HepG2 (cell line): ENCODE results near the gene STAP2. TPM values are rescaled to one million over a fixed set of nuclear protein-coding genes. Genes with fewer than 3 reads are reported as not detected.
A peak's percentile ranks its signal among the peaks of the same experiment; 100 is the strongest.

Experiments
- CTCF ChIP-seq: sonication (generic); formaldehyde crosslinking; IDR thresholded peaks from 2 replicates; pipeline ENCODE4 v1.5.0; 2020; ENCODE audit warnings: mild to moderate bottlenecking, missing genetic modification reagents, moderate library complexity
- FOXO4 ChIP-seq: sonication (generic); formaldehyde crosslinking; conservative IDR thresholded peaks from 2 replicates; pipeline ENCODE4 v1.8.1; 2023; ENCODE audit warnings: missing genetic modification reagents
- GPN1 ChIP-seq: sonication (generic); formaldehyde crosslinking; IDR thresholded peaks from 2 replicates; pipeline ENCODE4 v1.5.1; 2020; ENCODE audit warnings: missing genetic modification reagents, borderline replicate concordance
- MBNL3 ChIP-seq: fragments of 250-450 bp; sonication (Bioruptor Pico); conservative IDR thresholded peaks from 2 replicates; pipeline ENCODE4 v1.8.0; 2022; ENCODE audit warnings: mild to moderate bottlenecking, inconsistent platforms
- NAIF1 ChIP-seq: sonication (generic); formaldehyde crosslinking; IDR thresholded peaks from 2 replicates; pipeline ENCODE4 v1.5.0; 2020; ENCODE audit warnings: mild to moderate bottlenecking, missing genetic modification reagents, borderline replicate concordance
- NFYB ChIP-seq: sonication (generic); formaldehyde crosslinking; IDR thresholded peaks from 2 replicates; pipeline ENCODE4 v1.4.0; 2020; ENCODE audit warnings: missing genetic modification reagents
- NKX3-1 ChIP-seq: sonication (generic); formaldehyde crosslinking; IDR thresholded peaks from 2 replicates; pipeline ENCODE4 v1.5.0; 2020; ENCODE audit warnings: missing genetic modification reagents
- PITX1 ChIP-seq: sonication (generic); formaldehyde crosslinking; IDR thresholded peaks from 2 replicates; pipeline ENCODE4 v1.5.1; 2020; ENCODE audit warnings: mild to moderate bottlenecking, missing genetic modification reagents
- RFX1 ChIP-seq: fragments of 450-650 bp; IDR thresholded peaks from 2 replicates; pipeline ENCODE4 v1.6.1; 2017
- SAFB2 ChIP-seq: sonication (generic); formaldehyde crosslinking; IDR thresholded peaks from 2 replicates; pipeline ENCODE4 v1.5.1; 2020; ENCODE audit warnings: missing genetic modification reagents, low read depth, mild to moderate bottlenecking, borderline replicate concordance
- SOX5 ChIP-seq: IDR thresholded peaks from 2 replicates; pipeline ENCODE4 v1.6.1; 2016; ENCODE audit warnings: borderline replicate concordance
- ZNF101 ChIP-seq: sonication (generic); formaldehyde crosslinking; IDR thresholded peaks from 2 replicates; pipeline ENCODE4 v1.4.0; 2020; ENCODE audit warnings: mild to moderate bottlenecking, low read depth, missing genetic modification reagents, borderline replicate concordance
- ZNF337 ChIP-seq: sonication (generic); formaldehyde crosslinking; IDR thresholded peaks from 2 replicates; pipeline ENCODE4 v1.5.1; 2020; ENCODE audit warnings: missing genetic modification reagents, low read depth, mild to moderate bottlenecking, borderline replicate concordance
- ZNF430 ChIP-seq: sonication (generic); formaldehyde crosslinking; IDR thresholded peaks from 2 replicates; pipeline ENCODE4 v1.9.0; 2021; ENCODE audit warnings: mild to moderate bottlenecking, missing genetic modification reagents
- ZNF530 ChIP-seq: sonication (generic); formaldehyde crosslinking; IDR thresholded peaks from 2 replicates; pipeline ENCODE4 v1.5.0; 2020; ENCODE audit warnings: low read depth, mild to moderate bottlenecking, missing genetic modification reagents
- ZNF614 ChIP-seq: IDR thresholded peaks from 2 replicates; pipeline ENCODE4 v1.6.1; 2018; ENCODE audit warnings: missing biosample characterization, missing genetic modification reagents, inconsistent platforms, borderline replicate concordance
- ZNF749 ChIP-seq: sonication (generic); formaldehyde crosslinking; IDR thresholded peaks from 2 replicates; pipeline ENCODE4 v1.8.0; 2022; ENCODE audit warnings: mild to moderate bottlenecking, missing genetic modification reagents, moderate library complexity, borderline replicate concordance
- ZNF75D ChIP-seq: sonication (generic); formaldehyde crosslinking; IDR thresholded peaks from 2 replicates; pipeline ENCODE4 v1.8.1; 2023; ENCODE audit warnings: missing genetic modification reagents, mild to moderate bottlenecking, borderline replicate concordance
- polyA plus RNA-seq, 8 experiments: library from polyadenylated mRNA; depleted of rRNA in 3 of 8; stranded (reverse) in 7 of 8; unstranded in 1 of 8; fragments of >200 nt; fragmentation: Illumina TruSeq in 4 of 8; extraction: Trizol in 4 of 8; gene quantifications; 2 replicates each; pipeline versions ENCODE4 v1.2.1 to v1.2.3, GENCODE V29; 2011 to 2016; ENCODE audit warnings: low read depth in 4 of 8, missing spikeins in 1 of 8, mixed read lengths in 1 of 8; ENCODE audit not compliant: insufficient read depth in 1 of 8
- total RNA-seq, 5 experiments: library from RNA; depleted of rRNA; stranded (reverse); fragments of >200 nt; fragmentation: Illumina TruSeq; extraction: Trizol; gene quantifications; 2 replicates each; pipeline ENCODE4 v1.2.3, GENCODE V29; 2016; ENCODE audit warnings: low read depth in 1 of 5
- TF ChIP-seq, protein P1 (sequence below): IDR thresholded peaks from 2 replicates; pipeline ENCODE4 v1.6.1; 2018; ENCODE audit warnings: missing genetic modification reagents
- TF ChIP-seq, protein P2 (sequence below): sonication (generic); formaldehyde crosslinking; IDR thresholded peaks from 2 replicates; pipeline ENCODE4 v1.5.1; 2020; ENCODE audit warnings: mild to moderate bottlenecking, missing genetic modification reagents, moderate library complexity

Gene STAP2
- total and polyA plus RNA-seq, 2 of the 13 experiments (the other 11 are each of a cell fraction or from before 2014, with no cell fraction given) = 39.0 to 43.7 TPM

DNA sequence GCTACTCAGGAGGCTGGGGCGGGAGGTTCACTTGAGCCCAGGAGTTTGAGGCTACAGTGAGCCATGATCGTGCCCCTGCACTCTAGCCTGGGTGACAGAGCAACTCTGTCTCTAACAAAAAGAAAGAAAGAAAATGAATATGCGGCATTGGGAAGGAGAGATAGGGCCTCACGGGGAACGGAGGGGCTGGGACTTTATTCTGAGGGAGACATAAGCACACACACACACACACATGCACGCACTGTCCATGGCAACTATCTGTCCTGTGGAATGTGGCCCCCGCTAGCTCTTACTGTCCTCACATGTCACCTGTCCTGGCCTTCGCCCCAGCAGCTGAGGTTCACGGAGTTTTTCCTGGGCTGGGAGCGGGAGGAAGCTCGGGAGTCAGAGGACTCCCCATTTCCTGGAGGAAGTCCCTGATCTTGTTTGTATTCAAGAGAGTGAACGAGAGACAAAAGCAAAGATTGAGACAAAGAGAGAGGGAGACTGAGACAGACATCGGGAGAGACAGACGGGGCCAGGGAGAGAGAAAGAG lies 654 bp downstream of the STAP2 start (continued):
- TF ChIP-seq MBNL3 (CRISPR knock-in tag) = no peak
- TF ChIP-seq NFYB (CRISPR knock-in tag) = no peak
- TF ChIP-seq ZNF101 (CRISPR knock-in tag) = no peak
- peak; percentile 43; the same call in 1 of the 2 replicates for TF ChIP-seq ZNF337 (CRISPR knock-in tag)
- no peak for TF ChIP-seq GPN1 (CRISPR knock-in tag)
- no peak for TF ChIP-seq CTCF (CRISPR knock-in tag)
- no peak for TF ChIP-seq NAIF1 (CRISPR knock-in tag)
- 0 out of 2 replicates have a peak, but pooled peaks have one; percentile 52 for TF ChIP-seq SAFB2 (CRISPR knock-in tag)
- no peak for TF ChIP-seq FOXO4 (CRISPR knock-in tag)
- no peak for TF ChIP-seq ZNF75D (CRISPR knock-in tag)
- TF ChIP-seq ZNF614 (CRISPR knock-in tag) = no peak
- TF ChIP-seq NKX3-1 = no peak
- TF ChIP-seq RFX1 = peak; percentile 59
- TF ChIP-seq, protein P1, sequence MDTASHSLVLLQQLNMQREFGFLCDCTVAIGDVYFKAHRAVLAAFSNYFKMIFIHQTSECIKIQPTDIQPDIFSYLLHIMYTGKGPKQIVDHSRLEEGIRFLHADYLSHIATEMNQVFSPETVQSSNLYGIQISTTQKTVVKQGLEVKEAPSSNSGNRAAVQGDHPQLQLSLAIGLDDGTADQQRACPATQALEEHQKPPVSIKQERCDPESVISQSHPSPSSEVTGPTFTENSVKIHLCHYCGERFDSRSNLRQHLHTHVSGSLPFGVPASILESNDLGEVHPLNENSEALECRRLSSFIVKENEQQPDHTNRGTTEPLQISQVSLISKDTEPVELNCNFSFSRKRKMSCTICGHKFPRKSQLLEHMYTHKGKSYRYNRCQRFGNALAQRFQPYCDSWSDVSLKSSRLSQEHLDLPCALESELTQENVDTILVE (CRISPR knock-in tag) = no peak
- peak; percentile 25; the same call in 1 of the 2 replicates for TF ChIP-seq ZNF430 (CRISPR knock-in tag)
- TF ChIP-seq, protein P2, sequence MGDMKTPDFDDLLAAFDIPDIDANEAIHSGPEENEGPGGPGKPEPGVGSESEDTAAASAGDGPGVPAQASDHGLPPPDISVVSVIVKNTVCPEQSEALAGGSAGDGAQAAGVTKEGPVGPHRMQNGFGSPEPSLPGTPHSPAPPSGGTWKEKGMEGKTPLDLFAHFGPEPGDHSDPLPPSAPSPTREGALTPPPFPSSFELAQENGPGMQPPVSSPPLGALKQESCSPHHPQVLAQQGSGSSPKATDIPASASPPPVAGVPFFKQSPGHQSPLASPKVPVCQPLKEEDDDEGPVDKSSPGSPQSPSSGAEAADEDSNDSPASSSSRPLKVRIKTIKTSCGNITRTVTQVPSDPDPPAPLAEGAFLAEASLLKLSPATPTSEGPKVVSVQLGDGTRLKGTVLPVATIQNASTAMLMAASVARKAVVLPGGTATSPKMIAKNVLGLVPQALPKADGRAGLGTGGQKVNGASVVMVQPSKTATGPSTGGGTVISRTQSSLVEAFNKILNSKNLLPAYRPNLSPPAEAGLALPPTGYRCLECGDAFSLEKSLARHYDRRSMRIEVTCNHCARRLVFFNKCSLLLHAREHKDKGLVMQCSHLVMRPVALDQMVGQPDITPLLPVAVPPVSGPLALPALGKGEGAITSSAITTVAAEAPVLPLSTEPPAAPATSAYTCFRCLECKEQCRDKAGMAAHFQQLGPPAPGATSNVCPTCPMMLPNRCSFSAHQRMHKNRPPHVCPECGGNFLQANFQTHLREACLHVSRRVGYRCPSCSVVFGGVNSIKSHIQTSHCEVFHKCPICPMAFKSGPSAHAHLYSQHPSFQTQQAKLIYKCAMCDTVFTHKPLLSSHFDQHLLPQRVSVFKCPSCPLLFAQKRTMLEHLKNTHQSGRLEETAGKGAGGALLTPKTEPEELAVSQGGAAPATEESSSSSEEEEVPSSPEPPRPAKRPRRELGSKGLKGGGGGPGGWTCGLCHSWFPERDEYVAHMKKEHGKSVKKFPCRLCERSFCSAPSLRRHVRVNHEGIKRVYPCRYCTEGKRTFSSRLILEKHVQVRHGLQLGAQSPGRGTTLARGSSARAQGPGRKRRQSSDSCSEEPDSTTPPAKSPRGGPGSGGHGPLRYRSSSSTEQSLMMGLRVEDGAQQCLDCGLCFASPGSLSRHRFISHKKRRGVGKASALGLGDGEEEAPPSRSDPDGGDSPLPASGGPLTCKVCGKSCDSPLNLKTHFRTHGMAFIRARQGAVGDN = peak; percentile 66; the same call in 1 of the 2 replicates
- no peak for TF ChIP-seq ZNF530
- TF ChIP-seq SOX5 (CRISPR knock-in tag) = peak; percentile 43; the same call in 1 of the 2 replicates
- TF ChIP-seq PITX1 (CRISPR knock-in tag) = peak; percentile 76; the same call in 1 of the 2 replicates
- no peak for TF ChIP-seq ZNF749
